SH-SY5Y (cell line): ENCODE data around the gene YKT6.

ENCODE experiments used
- GATA2 ChIP-seq: IDR thresholded peaks from 2 replicates; pipeline ENCODE4 v1.6.1; 2011; ENCODE audit warnings: mild to moderate bottlenecking, low read depth, low read length
- GATA3 ChIP-seq: IDR thresholded peaks from 2 replicates; pipeline ENCODE4 v1.6.1; 2011; ENCODE audit warnings: low read depth, mild to moderate bottlenecking, low read length, moderate library complexity

YKT6 gene

GRCh38 chr7:44159824-44160630 is 40.8 kb upstream of the YKT6 start:
- TF ChIP-seq GATA3 (no peak), GATA2 (no peak)

DNA sequence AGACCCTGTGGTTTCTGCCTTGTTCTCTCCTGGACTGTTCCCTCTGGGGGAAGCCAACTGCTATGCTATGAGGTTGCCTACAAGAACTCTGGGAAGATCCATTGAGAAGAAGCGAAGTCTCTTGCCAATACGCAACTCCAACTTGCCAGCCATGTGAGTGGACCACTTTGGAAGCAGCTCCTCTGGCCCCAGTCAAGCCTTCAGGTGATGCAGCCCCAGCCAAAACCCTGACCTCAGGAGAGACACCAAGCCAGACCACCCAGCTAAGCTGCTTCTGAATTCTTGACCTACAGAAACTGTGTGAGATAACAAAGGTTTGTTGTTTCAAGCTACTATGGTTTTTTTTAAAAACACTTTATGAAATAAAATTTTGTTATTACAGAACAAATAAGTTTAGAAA is 39.4 kb upstream of the YKT6 start:
- no peak for TF ChIP-seq GATA2

GRCh38 chr7:44162179-44162578 is 38.6 kb upstream of the YKT6 start:
- TF ChIP-seq GATA3 (no peak), GATA2 (no peak)

- TF ChIP-seq GATA2 (no peak), GATA3 (no peak)
Observed at GRCh38 chr7:44162785-44163395, 37.9 kb upstream of the YKT6 start.

GRCh38 chr7:44163591-44163990 is 37.2 kb upstream of the YKT6 start:
- TF ChIP-seq GATA2 (no peak), GATA3 (no peak)

DNA sequence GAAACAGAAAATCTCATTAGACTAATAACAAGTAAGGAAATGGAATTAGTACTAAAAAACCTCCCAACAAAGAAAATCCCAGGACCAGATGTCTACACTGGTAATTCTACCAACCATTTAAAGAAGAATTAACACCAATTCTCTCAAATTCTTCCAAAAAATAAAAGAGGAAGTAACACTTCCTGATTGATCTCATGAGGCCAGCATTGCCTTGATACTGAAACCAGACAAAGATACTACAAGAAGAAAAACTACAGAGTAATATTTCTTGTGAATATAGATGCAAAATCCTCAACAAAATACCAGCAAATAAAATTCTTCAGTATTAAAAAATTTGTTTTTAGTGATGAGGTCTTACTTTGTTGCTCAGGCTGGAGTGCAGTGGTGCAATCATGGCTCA is 32.9 kb upstream of the YKT6 start:
- TF ChIP-seq GATA2 (no peak), GATA3 (no peak)

GRCh38 chr7:44172352-44172751 is 28.4 kb upstream of the YKT6 start:
- TF ChIP-seq GATA3 (no peak), GATA2 (no peak)

DNA sequence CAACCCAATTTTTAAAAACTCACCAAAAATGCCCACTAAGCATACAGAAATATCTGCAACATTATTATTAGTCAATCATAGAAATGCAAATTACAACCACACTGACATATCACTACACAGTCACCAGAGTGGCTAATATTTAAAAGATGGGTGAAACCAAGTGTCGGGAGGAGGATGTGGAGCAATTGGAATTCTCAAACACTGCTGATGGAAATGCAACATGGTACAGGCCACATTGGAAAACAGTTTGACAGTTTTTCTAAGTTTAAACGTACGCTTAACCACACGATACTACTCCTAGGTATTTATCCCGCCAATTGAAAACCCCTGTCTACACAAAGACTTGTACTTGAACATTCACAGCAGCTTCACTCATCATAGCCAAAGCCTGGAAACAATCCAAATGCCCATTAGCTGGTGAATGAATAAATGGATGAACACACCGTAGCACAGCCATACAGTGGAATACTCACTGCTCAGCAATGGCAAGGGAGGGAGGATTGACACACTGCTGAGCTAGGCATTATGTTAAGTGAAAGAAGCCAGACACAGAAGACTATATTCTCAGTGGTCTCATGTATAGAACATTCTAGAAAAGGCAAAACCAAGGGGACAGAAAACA is 27.9 kb upstream of the YKT6 start:
- TF ChIP-seq GATA2 (no peak), GATA3 (no peak)

GRCh38 chr7:44173911-44174693 is 26.7 kb upstream of the YKT6 start:
- TF ChIP-seq GATA2 (no peak), GATA3 (no peak)

DNA sequence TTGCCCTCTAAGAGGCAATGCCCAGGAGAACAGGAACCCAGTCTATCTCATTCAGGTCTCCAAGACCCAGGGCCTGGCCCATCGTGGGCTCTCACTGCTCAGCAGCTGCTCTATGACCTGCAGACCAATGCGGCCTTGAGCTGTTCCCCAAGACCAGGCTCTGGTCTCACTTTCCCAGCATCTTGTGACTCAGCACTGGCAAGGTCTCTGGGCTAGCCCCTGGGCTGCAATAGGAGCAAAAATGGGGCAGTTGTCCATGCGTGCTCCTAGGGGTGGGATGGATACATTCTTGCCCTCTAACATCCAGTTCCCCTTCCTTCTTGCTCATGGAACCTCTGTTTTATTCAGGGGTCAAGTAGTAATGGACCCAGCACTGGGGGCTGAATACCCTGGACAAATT is 25.0 kb upstream of the YKT6 start:
- TF ChIP-seq GATA3 (no peak), GATA2 (no peak)

DNA sequence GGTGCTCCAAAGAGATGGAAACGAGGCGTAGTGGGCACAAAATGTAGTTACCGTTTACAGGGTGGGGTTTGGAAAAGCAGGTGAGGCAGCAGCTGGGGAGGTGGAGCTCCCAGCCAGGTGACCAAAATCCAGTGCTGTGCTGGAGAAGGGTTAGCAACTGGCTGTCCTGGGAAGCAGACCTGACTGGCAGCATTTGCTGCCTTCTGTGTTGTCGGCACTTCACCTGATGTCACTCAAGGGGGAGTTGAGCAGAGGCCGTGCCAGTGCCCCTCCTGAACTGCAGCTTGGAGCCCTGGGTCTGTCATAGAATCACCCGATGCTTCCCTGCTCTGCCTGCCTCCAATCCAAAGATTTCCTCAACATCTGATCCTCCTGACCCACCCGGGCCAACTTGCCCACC is 24.3 kb upstream of the YKT6 start:
- TF ChIP-seq GATA3, result no peak
- TF ChIP-seq GATA2, result no peak

- TF ChIP-seq GATA2 (no peak), GATA3 (no peak)
Observed at GRCh38 chr7:44177570-44178131, 23.1 kb upstream of the YKT6 start.

GRCh38 chr7:44180631-44181030 is 20.1 kb upstream of the YKT6 start:
- no peak for TF ChIP-seq GATA2

GRCh38 chr7:44182827-44183226 is 18.0 kb upstream of the YKT6 start:
- TF ChIP-seq GATA3, result no peak

- no peak for TF ChIP-seq GATA3
- no peak for TF ChIP-seq GATA2
Observed at GRCh38 chr7:44183386-44183785, 17.4 kb upstream of the YKT6 start.
